ENCODE measurements around the gene APOL1. TPM values are rescaled to one million over a fixed set of nuclear protein-coding genes. Genes with fewer than 3 reads are reported as not detected.

The APOL1 gene
- total RNA-seq, 1 donor from 2014 or later, result 22.1 TPM

DNA sequence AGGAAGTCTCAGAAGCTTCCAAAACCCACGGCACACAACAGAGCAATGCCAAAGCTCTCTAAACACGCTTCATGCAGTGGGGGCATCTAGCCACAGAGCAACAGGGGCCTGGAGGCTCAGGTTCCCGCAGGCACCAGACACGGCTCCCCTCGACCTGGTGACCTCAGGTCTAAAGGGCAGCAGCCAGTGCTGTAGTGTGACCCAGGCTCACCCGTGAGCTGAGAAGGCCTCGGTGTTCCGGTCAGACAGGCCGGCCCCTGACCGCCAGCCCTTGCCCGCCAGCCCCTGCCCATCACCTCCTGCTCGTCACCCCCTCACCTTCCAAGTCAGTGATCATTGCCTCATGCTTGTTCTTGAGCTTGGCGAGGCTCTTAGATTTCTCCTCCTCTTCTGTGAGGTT lies 45.7 kb downstream of the APOL1 start:
- no peak for DNase-seq (ENCODE audit: missing footprints)
- intact Hi-C loops (cut with DNase I), result no loop called here
- ATAC-seq, result no peak

DNA sequence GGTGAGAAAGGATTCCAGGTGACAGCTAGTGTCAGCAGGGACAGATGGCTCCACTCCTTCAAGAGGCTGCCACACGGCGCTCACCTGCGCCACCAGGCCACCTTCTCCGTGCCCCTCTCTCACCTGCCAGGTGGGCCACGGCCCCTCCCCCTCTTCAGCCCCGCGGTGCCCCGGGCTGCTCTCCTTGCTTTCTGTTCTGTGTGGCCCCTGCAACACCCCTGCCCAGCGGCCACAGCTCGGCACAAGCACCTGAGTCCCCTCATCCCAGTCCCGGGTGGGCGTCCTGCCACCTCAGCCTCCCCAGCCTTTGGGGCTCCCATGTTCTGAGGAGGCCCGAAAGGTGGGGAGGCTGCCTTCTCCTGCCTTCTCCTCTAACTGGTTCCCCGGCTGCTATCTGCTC lies 46.4 kb downstream of the APOL1 start:
- no peak for DNase-seq (ENCODE audit: missing footprints)
- intact Hi-C loops (cut with DNase I), result no loop called here
- ATAC-seq, result no peak

DNA sequence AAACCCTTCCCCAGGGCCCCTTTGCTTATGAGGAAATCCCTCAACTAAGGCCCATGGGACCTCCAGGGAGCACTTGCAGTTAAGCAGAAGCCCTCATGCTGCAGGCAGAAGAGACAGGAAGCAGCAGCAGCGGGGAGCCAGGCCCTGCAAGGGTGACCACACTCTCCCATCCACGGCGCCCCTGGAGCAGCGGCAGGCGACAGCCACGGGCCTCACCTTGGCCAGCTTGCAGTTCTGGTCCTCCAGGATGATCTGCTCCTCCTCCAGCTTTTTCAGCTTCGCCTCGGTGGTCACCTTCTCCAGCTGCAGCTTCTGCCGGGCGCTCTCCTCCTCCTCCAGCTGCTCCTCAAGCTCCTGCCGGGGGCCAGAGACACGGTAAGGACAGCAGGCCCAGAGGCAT lies 47.0 kb downstream of the APOL1 start:
- intact Hi-C loops (cut with DNase I), result no loop called here
- DNase-seq (ENCODE audit: missing footprints) (no peak), ATAC-seq (no peak)

DNA sequence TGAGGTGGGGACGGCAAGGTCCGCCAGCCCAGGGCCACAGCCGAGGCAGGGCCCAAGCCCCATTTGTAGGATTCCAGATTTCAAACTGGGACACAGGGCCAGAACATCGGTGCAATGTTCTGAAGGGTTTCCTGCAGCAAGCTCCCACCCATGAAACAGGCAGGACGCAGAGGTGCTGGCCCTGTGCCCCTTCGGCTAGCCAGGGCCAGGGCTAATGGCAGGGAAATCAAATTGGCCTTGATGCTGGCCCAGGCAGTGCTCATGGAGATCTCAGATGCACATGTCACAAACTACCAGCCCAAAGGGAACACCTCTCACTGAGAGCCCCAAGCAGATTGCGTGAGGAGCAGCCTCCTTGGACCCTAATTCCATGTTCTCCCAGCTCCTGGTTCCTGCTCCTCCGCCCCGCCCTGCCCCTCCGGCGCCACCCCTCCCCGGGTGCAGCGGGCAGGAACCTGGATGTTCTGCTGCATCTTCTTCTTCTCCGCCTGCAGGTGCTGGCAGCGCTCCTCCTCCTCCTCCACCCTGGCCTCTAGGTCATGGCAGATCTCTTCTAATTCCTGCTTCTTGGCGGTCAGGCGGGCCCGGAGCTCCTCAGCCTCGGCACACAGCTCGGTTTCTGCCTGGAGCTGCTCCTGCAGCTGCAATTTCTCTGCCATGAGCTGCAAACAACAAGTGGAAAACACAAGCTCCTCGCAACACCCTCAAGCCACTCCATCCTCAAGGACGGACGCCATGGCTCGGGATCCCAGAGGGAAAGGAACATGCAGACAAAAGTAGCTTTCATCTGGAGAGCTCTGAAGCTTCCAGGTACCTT lies 47.7 kb downstream of the APOL1 start:
- no peak for ATAC-seq
- intact Hi-C loops (cut with DNase I), result loop anchor here (1.0 kb wide), 1 partner anchor 170 kb away; no protein-coding TSS in a partner anchor
- no peak for DNase-seq (ENCODE audit: missing footprints)

DNA sequence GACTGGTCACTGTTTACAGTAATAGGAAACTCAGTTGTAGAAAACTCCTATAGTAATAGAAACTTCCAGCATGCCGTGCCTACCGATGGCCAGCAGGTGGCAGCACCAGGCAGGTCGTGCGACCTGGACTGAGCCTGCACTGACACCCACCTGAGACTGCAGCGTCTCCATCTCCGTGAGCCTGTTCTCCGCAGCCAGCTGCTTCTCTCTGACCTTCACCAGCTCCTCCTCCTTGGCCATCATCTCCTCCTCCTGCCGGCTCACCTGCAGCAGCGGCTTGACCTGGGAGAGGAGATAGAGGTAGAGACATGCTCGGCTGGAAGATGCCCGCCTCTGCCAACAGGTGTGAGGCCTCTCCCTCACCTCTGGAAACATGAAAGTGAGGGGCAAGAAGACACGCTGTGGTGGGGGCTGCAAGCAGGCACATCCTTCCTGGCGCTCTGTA lies 48.5 kb downstream of the APOL1 start:
- ATAC-seq, result peak; percentile 55
- DNase-seq (ENCODE audit: missing footprints), result no peak
- intact Hi-C loops (cut with DNase I), result loop anchor here (1.0 kb wide), 1 partner anchor 169 kb away; no protein-coding TSS in a partner anchor

DNA sequence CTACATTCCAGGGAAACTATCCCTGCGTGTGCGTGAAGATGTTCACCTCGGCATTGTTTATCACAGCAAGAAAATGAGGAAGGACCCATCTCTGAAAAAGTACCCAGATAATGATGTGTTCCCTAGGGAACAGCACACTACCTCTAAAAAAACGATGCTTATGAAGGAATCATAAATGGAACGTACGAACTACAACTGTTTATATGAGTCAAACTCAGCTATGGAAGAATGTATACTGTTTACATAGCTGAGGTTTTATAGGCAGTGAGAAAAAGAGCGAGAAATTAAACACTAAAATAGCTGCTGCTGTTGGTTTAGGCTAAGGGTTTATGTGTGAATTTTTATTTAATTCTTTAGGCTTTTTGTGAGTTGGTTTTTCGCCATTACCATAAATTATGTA lies 48.9 kb downstream of the APOL1 start:
- intact Hi-C loops (cut with DNase I), result loop anchor here (1.0 kb wide), 1 partner anchor 168 kb away; no protein-coding TSS in a partner anchor
- ATAC-seq (no peak), DNase-seq (ENCODE audit: missing footprints) (no peak)

DNA sequence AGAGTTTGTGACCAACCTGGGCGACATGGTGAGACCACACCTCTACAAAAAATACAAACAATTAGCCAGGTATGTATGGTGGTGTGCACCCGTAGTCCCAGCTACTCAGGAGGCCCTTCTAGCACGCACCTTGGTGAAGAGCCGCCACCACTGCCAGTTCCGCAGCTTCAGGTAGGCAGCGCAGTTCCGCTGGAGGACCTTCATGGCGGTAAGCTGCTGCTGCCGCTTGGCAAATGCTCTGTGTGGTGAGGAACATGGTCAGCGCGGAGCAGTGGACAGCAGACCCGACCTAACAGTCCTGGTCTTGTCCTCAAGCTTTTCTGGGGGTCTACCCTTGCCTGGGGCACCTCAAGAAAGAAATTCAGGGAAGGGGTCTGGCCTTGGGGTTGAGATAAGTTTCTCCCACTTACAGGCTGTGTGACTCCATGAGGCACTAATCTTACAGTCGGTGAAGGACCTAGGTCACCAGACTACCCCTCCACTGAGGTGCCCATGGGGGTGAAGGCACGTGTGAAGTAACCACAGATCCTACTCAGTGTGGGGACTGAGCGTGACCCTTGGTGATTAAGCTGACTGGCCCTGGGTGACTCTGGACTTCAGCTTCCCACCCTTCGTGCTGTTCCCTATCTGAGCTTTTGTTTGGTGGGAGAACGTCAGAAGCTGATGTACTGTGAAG lies 49.6 kb downstream of the APOL1 start:
- DNase-seq (ENCODE audit: missing footprints) (no peak), ATAC-seq (no peak)
- intact Hi-C loops (cut with DNase I), result no loop called here

DNA sequence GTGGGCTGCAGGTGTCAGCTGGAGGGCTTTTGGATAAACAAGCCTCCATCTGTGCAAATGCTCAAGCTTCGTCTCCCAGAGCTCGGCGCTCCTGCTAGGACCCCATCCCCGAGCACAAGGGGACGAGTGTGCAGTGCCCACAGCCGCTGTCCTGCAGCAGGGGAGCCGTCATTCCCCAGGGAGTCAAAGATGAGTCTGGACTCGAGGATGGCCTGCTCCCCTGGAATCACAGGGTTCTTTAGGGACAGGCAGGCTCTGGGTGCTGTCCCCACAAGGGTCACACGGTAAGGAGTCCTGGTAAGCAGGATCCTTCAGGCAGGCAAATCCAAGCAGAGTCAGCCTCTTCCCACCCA lies 50.2 kb downstream of the APOL1 start:
- no peak for ATAC-seq
- DNase-seq (ENCODE audit: missing footprints), result no peak
- intact Hi-C loops (cut with DNase I), result no loop called here

DNA sequence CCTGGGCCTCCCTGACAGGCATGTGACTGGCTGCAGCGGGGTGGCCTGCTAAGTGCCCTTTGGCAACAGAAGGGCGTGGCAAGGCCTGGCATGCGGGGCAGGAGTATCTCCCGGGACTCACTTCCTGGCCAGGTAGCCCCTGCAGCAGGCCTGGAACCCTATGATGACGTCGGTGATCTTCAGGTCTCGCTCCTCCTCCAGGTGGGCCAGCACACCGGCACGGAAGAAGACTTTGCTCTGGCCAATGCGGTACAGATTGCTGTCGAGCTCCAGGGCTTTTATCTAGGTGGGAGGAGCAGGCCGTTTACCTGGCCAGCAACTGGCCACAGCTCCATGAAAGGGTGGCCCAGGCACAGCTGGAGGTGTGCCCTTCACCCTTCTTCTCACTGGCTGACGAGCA lies 50.9 kb downstream of the APOL1 start:
- DNase-seq (ENCODE audit: missing footprints), result no peak
- no peak for ATAC-seq
- intact Hi-C loops (cut with DNase I), result no loop called here

DNA sequence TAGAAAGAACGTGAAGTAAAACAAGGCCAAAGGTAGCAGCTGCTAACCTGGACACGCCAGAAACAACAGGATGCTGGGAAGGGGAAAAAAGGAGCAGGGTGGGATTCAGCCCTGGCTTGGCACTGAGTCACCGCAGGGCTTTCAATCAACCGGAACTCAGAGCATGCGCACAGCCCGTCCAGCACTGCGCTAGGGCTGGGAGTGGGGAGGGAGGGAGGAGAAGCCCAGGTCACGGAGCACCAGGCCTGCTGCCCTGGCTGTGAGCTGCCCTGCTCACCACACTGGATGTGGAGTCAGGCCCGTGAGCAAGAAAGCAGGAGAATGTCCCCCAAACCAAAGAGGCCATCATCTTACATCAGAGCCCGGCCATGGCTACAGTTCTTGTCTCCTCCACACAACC lies 51.5 kb downstream of the APOL1 start:
- no peak for DNase-seq (ENCODE audit: missing footprints)
- ATAC-seq, result no peak
- intact Hi-C loops (cut with DNase I), result no loop called here

DNA sequence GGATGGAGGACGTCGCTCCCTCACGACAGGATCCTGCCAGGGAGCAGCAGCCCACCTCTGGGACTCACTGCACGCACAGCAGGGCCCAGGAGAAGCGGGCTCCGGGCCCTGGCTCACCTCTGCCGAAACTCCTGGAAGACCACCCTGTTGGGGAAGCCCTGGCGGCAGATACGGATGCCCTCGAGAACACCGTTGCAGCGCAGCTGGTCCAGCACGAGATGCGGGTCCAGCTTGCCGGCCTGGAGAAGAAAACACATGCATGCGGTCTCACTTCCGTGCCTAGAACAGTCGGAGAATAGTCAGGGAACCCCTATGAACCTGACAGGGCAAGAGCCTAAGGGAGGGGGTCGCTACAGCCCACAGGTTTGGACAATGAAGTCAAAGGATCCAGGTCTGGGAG lies 52.9 kb downstream of the APOL1 start:
- DNase-seq (ENCODE audit: missing footprints), result no peak
- intact Hi-C loops (cut with DNase I), result no loop called here

DNA sequence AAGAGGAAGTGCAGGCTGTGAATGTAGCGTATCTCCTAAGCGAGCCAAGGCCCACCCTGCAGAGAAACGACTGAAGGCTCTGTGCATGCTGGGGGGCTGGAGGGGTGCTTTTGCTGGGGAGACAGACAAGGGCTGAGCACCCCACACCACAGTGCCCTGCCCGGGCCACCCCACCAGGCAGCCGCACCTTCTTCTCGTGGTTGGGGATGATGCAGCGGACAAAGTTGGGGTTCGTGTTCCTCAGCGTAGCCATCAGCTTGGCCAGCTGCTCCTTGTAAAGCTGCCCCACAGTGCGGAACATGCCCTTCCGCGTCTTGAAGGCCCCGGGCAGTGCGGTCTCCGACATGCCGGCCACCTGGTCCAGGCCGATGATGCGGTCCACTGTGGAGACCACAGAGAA lies 53.3 kb downstream of the APOL1 start:
- intact Hi-C loops (cut with DNase I), result no loop called here

More for the DNA sequence above, 52.9 kb downstream of the APOL1 start:
- ATAC-seq, result no peak

DNA sequence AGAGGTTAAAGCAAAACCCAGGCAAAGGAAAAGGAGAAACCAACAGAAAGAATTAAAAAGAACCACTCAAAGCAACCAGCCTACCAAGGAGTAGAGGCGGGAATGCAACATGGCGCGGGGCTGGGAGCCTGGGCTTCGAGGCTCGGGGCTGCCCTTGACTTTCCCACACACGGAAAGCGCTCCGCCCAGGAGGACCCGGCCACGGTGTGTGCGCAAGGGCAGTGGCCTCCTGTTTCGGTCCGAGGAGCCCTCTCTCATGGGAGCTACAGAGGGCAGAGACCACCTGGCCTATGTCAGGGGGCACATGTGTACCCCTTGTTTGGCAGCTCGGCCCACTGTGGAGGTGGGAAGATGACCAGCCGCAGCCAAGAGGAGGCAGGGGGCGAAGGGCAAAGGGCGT lies 55.9 kb downstream of the APOL1 start:
- ATAC-seq (no peak), DNase-seq (ENCODE audit: missing footprints) (no peak)
- intact Hi-C loops (cut with DNase I), result no loop called here

More for the DNA sequence above, 53.3 kb downstream of the APOL1 start:
- DNase-seq (ENCODE audit: missing footprints), result no peak
- ATAC-seq, result no peak

DNA sequence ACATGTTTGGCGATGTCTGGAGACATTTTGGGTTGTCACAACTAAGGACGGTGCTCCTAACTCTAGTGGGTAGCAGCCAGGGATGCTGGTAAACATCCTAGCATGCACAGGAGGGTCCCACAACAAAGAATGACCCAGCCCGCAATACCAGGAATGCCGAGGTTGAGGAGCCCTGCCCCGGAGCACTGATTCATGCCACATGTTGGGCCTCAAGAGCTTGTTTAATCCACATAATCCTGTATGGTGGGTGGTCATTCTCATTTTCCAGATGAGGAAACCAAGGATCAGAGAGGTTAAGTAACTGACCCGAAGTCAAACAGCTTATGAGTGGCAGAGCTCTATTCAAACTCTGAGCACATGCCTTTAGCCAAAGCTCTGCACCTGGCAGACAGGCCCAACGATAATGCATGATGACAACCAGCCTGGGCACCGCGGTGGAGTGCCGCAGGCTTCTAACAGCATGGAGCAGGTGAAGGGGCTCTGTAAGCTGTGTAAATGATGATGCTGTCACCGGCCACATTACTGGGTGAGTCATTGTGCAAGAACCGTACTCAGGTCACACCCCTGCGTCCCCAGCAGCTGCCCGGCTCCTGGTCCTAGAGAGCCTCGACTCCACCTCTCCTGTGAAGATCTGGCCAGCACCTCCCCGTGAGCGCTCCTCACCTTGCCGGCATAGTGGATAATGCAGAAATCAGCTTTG lies 58.6 kb downstream of the APOL1 start:
- ATAC-seq, result no peak
- no peak for DNase-seq (ENCODE audit: missing footprints)
- intact Hi-C loops (cut with DNase I), result no loop called here

DNA sequence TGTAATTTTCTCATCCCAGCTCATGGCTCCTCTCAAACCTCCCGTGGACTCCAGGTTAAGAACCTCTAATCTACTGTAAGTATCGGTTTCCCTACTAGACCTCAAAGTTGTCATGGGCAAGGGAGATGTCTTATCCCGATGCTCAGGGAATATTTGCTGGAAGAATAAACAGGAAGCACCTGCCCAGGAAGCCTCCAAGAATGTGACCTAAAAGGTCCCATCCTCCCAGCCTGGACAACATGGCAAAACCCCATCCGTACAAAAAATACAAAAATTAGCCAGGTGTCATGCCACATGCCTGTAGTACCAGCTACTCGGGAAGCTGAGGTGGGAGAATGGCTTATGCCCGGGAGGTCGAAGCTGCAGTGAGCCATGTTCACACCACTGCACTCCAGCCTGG lies 62.4 kb downstream of the APOL1 start:
- intact Hi-C loops (cut with DNase I), result no loop called here
- no peak for ATAC-seq
- no peak for DNase-seq (ENCODE audit: missing footprints)

DNA sequence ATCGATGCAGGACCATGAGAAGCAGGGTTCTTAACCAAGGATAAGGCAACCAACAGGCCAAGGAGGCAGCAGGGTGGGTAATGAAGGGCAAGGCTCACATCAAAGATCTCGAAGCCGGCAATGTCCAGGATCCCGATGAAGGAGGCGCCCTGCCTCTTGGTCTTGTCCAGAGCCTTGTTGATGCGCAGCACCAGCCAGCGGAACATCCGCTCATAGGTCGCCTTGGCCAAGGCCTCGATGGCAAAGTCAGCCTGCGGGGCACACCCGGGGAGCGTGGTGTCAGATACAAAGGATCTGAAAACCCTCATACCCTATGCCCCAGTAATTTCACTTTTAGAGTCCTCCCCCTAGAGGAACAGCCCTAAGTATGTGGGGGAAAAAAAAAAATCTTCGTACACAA lies 63.5 kb downstream of the APOL1 start:
- no peak for DNase-seq (ENCODE audit: missing footprints)
- intact Hi-C loops (cut with DNase I), result no loop called here
- no peak for ATAC-seq
